GM21737 (cell line): ENCODE data around the gene ADGRL4.
"Not testable (repeated sequence)": the region's sequence is repeated elsewhere in the genome, so short reads cannot be mapped to it uniquely, and the experiment has no call there.

ENCODE experiments used
- ATAC-seq: cut with Tn5 transposase; IDR thresholded peaks from one replicate; pipeline ENCODE4 v1.9.1; 2021; ENCODE audit warnings: mild to moderate bottlenecking, moderate library complexity; ENCODE audit not compliant: unreplicated experiment

The ADGRL4 gene

DNA sequence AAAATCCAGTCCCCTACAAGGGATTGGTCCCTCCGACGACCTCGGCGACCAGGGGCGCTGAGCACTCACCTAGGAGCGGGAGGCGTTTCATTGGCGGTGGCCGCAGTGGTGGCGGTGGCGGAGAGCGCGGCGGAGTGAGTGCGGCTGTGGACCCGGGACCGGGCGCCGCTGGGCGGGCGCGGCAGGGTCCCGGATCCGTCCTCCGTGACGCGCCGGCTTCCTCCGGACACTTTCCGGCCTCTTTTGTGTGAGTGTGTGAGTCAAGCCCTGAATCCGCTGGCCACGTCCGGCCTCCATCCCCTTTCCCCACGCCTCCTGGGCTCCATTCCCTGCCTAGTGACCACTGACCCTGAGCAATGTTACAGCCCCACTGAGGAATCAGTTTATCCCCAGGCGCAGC lies at the start of gene ADGRL4:
TSS of gene ADGRL4 (minus strand) at position 167 of the 400 bp plus-strand sequence. CDS start at position 91, 76 bp downstream.
- ATAC-seq: no peak

DNA sequence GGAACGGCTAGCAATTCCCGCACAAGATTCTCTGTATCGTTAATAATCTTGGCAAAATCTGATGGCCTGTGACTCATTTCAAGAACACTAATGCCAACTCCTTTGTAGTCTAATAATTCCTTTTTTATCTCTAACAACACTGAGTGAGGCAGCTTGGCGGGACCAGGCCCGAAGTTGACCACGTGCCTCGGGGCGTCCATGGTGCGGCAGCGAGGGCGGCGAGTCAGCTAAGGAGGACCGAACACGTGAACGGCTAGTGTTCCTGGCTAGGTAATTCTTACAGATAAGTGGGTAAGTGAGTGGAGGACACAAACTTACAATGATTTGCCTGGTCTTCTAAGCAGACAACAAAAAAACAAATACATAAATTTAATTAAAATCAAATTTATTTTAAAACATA lies 49.3 kb upstream of the ADGRL4 start:
- ATAC-seq: no peak

DNA sequence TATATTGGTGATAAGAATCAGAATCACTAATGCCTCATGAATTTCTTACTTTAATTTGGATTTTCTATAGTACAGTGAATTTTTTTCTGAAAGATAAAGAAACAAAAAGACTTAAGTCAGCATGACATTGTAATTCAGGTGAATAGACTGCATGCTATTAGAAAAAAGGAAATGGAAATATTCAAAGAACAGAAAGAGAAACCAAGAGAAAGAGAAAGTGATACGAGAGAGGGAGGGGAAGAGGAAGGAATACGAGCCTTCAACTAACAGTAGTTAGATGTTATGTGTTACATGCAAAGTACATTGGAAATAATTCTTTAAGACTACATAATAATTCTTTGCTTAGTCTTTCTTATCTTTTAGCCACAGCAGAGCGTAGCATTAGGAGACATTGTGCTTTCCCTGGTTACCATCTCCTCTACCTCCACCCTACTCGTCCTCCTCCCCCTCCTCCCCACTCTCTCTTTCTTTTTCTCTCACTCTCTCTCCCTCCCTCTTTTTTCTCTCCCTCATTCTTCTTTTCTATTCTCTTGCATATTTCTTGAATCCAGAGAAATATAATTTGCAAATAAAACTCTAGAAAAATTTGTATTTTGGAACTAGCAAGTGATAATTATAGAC lies 46.4 kb upstream of the ADGRL4 start:
- ATAC-seq: peak; percentile 98

DNA sequence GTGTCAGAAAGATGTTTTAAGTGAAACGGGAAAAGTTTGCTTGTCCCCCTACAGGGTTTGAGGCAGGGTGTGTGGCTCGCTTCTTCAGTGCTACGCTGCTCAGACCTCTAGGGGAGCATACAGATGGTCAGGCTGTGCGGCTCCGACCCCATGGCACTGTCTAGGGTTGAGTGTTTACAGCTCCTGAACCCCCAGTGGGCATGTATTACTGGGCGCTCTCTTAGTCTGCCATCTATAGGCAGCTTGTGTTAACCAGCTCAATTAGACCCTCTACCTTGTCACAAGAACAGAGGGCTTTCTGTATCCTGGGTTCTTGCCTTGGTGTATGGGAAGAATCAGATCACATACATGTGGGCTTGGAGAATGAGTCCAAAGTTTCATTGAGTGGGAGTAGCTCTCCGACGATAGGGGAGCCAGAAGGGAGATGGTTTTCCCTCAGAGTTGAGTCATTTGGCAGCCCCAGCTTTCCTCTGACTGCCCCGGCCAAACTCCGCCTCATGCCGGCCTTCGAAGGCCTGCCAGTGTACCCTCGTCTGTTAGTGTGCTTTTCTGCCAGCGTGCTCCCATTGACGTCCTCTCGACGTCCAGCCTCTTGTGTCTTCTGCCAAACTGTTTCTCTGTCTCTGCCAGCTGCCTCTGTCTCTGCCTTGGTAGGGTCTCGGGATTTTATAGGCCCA lies 38.6 kb upstream of the ADGRL4 start:
- ATAC-seq: no peak

DNA sequence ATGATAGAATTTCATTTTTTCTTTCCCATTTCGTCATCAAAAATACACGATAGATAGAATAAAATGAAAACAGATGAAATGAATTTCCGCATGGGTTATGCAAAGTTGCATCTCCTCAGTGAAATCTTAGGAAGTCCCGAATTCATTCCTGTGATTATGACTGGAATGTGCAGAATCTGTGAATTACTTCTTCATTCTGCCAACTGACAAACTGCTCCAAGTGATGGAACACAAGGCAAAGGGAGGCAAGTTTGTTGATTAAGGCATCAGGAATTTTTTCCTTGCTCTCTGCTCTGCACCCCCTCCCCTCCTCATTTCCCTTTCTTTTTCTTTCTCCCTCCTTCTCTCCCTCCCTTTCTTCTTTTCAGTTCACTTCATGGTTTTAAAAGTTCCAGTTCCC lies 37.0 kb upstream of the ADGRL4 start:
- ATAC-seq: no peak

- no peak for ATAC-seq
Observed at GRCh38 chr1:79042539-79042938, 36.0 kb upstream of the ADGRL4 start.

- peak; percentile 48 for ATAC-seq
Observed at GRCh38 chr1:79042117-79042516, 35.6 kb upstream of the ADGRL4 start.

DNA sequence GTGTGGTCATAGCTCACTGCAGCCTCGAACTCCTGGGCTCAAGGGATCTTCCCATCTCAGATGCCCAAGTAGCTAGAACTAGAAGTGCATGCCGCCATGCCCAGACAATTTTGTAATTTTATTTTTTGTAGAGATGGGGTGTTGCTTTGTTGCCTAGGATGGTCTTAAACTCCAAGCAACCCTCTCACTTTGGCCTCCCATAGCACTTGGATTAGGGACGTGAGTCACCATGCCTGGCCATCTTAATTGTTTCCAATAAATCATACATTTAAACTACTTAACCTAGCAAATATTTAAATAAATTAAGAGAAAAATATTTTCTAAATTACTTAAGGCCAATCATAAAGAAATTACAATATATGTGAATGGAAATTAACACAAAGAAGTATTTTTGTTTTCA lies 35.1 kb upstream of the ADGRL4 start:
- ATAC-seq: no peak

GRCh38 chr1:79040424-79041082 lies 34.0 kb upstream of the ADGRL4 start:
- ATAC-seq: peak; percentile 80

DNA sequence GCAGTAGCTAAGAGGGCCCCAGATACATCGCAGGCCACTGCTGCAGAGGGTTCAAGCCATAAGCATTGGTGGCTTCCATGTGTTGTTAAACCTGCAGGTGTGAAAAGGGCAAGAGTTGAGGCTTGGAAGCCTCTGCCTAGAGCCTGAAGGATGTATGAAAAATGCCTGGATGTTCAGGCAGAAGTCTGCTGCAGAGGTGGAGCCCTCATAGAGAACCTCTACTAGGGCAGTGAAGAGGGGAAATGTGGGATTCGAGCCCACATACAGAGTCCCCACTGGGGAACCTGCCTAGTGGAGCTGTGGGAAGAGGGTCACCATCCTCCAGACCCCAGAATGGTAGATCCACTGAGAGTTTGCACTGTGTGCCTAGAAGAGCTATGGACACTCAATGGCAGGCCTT lies 30.6 kb upstream of the ADGRL4 start:
- no peak for ATAC-seq

DNA sequence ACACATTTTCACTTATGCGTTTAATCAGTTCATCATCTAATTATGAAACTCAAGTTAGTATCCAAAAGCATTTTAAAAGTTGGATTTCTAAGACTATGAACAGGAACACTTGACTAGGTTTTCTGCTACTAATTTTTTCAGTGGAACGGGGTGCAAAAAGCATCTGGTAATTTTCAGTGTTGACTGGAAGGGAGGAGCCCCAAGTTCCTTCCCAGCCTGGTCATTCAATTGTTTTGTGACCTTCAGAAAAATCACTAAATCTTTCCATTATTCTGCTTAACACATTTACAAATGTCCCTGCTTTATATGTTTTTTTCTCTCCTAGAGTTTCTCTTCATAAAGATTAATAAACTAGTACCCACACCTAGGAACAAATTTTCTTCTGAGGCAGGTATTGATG lies 6.0 kb upstream of the ADGRL4 start:
- ATAC-seq: no peak

GRCh38 chr1:79010589-79010988 lies 4.1 kb upstream of the ADGRL4 start:
- no peak for ATAC-seq

GRCh38 chr1:79005945-79006344 lies 585 bp downstream of the ADGRL4 start:
- no peak for ATAC-seq

- ATAC-seq: no peak
Observed at GRCh38 chr1:79004916-79005315, 1.6 kb downstream of the ADGRL4 start.

DNA sequence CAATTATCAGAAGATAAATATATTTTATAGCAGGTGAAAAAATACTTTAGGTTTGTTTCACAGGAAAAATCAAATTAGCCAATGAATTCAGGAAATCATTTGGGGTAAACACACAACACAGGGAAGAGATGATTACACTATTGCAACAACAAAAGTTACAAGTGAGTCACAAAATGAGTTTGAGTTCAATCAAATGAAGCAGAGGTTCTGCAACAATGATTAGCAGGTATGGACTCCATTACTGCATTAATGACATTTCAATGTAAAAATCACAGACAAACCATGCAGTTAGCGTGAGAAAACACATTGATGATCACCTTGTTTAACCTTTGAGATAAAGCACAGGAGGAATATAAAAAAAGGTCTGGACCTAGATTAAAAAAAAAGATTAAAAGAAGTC lies 9.7 kb downstream of the ADGRL4 start:
- no peak for ATAC-seq

- ATAC-seq: no peak
Observed at GRCh38 chr1:78987042-78987441, 19.5 kb downstream of the ADGRL4 start.

- no peak for ATAC-seq
Observed at GRCh38 chr1:78980511-78980910, 26.0 kb downstream of the ADGRL4 start.

DNA sequence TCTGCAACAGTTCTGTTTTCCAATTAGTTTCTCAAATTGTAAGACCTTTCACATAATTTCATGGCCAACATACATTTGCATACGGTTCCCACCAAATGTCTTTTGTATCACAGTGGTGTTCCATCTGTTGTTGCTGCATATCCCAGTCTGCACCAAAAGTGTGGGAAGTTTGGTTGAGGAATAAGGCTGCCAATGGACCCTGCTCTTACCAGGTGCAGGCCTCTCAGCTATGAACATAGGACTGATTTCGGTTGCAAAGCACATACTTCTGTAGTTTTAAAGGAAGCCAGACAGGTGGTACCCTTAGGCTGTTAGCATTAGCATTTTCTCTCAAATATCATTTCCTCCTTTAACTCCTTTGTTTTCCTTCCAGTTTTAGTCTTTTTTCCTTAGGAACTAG lies 33.8 kb downstream of the ADGRL4 start:
- no peak for ATAC-seq

DNA sequence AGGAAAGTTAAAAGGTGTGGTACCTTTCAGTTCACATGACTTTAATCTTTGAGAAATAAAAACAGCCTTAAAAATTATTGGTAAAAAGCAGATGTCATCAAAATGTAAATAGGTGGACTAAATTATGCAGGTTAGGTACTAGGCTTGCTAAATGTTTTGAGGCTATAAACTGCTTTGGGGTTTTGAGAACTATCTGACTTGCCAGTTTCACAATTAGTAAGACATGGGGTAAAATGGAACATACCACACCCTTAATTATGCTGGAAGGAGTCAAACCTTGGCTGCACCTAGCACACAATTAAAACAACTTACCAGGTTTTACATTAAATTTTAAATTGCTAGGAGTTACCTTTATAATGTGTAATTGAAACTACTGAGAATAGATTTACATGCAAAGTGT lies 39.4 kb downstream of the ADGRL4 start:
- not testable (repeated sequence) for ATAC-seq

DNA sequence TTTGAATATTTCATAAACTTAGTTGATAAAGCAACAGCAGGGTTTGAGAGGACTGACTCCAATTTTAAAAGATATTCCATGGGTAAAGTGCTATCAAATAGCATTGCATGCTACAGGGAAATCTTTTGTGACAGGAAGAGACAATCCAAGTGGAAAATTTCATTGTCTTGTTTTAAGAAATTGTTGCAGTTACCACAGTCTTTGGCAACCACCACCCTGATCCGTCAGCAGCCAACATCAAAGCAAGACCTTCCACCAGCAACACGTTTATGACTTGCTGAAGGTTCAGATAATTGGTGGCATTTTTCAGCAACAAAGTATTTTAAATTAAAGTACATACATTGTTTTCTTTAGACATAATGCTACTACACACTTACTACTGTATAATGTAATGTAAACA lies 47.8 kb downstream of the ADGRL4 start:
- no peak for ATAC-seq

- no peak for ATAC-seq
Observed at GRCh38 chr1:78950826-78951225, 55.7 kb downstream of the ADGRL4 start.

GRCh38 chr1:78949227-78949626 lies 57.3 kb downstream of the ADGRL4 start:
- no peak for ATAC-seq
